HCT116 (cell line): ENCODE data around the gene SFXN5.

Experiments used
- CTCF ChIP-seq, 3 experiments: fragments of 200-600 bp in 1 of 3; sonication (generic) in 1 of 3; IDR thresholded peaks in 2 of 3; conservative IDR thresholded peaks in 1 of 3; 2 replicates each; pipeline ENCODE4 v1.5.1; 2012 to 2017; ENCODE audit warnings: low read depth in 2 of 3, low read length in 2 of 3, antibody characterized with exemption in 1 of 3, borderline replicate concordance in 1 of 3, control low read depth in 1 of 3, mild to moderate bottlenecking in 1 of 3, mixed read lengths in 1 of 3, mixed run types in 1 of 3, moderate library complexity in 1 of 3; ENCODE audit not compliant: insufficient read depth in 1 of 3
- EZH2 ChIP-seq: fragments of 200-600 bp; sonication (generic); IDR thresholded peaks from 2 replicates; pipeline ENCODE4 v1.6.1; 2017; ENCODE audit warnings: antibody characterized with exemption, mixed run types
- POLR2AphosphoS5 ChIP-seq: IDR thresholded peaks from 2 replicates; pipeline ENCODE4 v1.6.1; 2011; ENCODE audit warnings: mild to moderate bottlenecking, low read depth, low read length, moderate library complexity
- SRF ChIP-seq: IDR thresholded peaks from 2 replicates; pipeline ENCODE4 v1.6.1; 2012; ENCODE audit warnings: low read depth
- ZNF274 ChIP-seq: fragments of 200-500 bp; sonication (Bioruptor generic); IDR thresholded peaks from 2 replicates; pipeline ENCODE4 v1.6.1; 2014; ENCODE audit warnings: mild to moderate bottlenecking, low read depth, low read length, inconsistent platforms

- TF ChIP-seq SRF: no peak
- no peak for TF ChIP-seq CTCF (IDR thresholded peaks at IDR 0.05 in 2 of 3, conservative IDR thresholded peaks at IDR 0.05 in 1 of 3; ENCODE audit: borderline replicate concordance in 1 of 3, insufficient read depth in 1 of 3, low read depth in 2 of 3, low read length in 2 of 3)
- no peak for TF ChIP-seq POLR2AphosphoS5
- TF ChIP-seq EZH2: no peak
- no peak for TF ChIP-seq ZNF274
Measured at GRCh38 chr2:72940361-72940760, 131.2 kb downstream of the SFXN5 start.
